Measurements from ENCODE around the gene RTN4R. TPM values are rescaled to one million over a fixed set of nuclear protein-coding genes. Genes with fewer than 3 reads are reported as not detected.
A peak's percentile ranks its signal among the peaks of the same experiment; 100 is the strongest.
"Not testable (repeated sequence)": the region's sequence is repeated elsewhere in the genome, so short reads cannot be mapped to it uniquely, and the experiment has no call there.

Gene RTN4R
- 0.65 and 0.79 TPM in 2 replicates for total RNA-seq

GRCh38 chr22:20268279-20269012 is at the start of gene RTN4R:
Gene RTN4R (minus strand): TSS chr22:20268318. CDS start chr22:20268092, 226 bp downstream.
- DNase-seq (ENCODE audit: low read depth in 2 of 2): peak; percentile 41 to 64

- peak; percentile 21 to 31 for DNase-seq (ENCODE audit: low read depth in 2 of 2)
Measured at GRCh38 chr22:20317402-20318042, 49.4 kb upstream of the RTN4R start.

GRCh38 chr22:20316844-20317401 is 48.8 kb upstream of the RTN4R start:
- DNase-seq (ENCODE audit: low read depth in 2 of 2): no peak

- no peak for DNase-seq (ENCODE audit: low read depth in 2 of 2)
Measured at GRCh38 chr22:20316217-20316843, 48.2 kb upstream of the RTN4R start.

- DNase-seq (ENCODE audit: low read depth in 2 of 2): no peak
Measured at GRCh38 chr22:20315337-20316216, 47.5 kb upstream of the RTN4R start.

- not testable (repeated sequence) for DNase-seq (ENCODE audit: low read depth in 2 of 2)
Measured at GRCh38 chr22:20314741-20315336, 46.7 kb upstream of the RTN4R start.

- DNase-seq (ENCODE audit: low read depth in 2 of 2): not testable (repeated sequence)
Measured at GRCh38 chr22:20314206-20314605, 46.1 kb upstream of the RTN4R start.

- not testable (repeated sequence) for DNase-seq (ENCODE audit: low read depth in 2 of 2)
Measured at GRCh38 chr22:20313306-20314077, 45.4 kb upstream of the RTN4R start.

- DNase-seq (ENCODE audit: low read depth in 2 of 2): no peak
Measured at GRCh38 chr22:20312396-20313191, 44.5 kb upstream of the RTN4R start.

- not testable (repeated sequence) for DNase-seq (ENCODE audit: low read depth in 2 of 2)
Measured at GRCh38 chr22:20311249-20312062, 43.3 kb upstream of the RTN4R start.

- not testable (repeated sequence) for DNase-seq (ENCODE audit: low read depth in 2 of 2)
Measured at GRCh38 chr22:20310773-20311172, 42.7 kb upstream of the RTN4R start.

GRCh38 chr22:20310180-20310579 is 42.1 kb upstream of the RTN4R start:
- not testable (repeated sequence) for DNase-seq (ENCODE audit: low read depth in 2 of 2)

GRCh38 chr22:20308806-20309650 is 40.9 kb upstream of the RTN4R start:
- DNase-seq (ENCODE audit: low read depth in 2 of 2): not testable (repeated sequence)

GRCh38 chr22:20307448-20308447 is 39.6 kb upstream of the RTN4R start:
- not testable (repeated sequence) for DNase-seq (ENCODE audit: low read depth in 2 of 2)

- not testable (repeated sequence) for DNase-seq (ENCODE audit: low read depth in 2 of 2)
Measured at GRCh38 chr22:20306646-20307447, 38.7 kb upstream of the RTN4R start.

Data from lung microvascular endothelial cell (primary cell).